Measurements from ENCODE around the gene GRM4. TPM values are rescaled to one million over a fixed set of nuclear protein-coding genes. Genes with fewer than 3 reads are reported as not detected.

Gene GRM4
- total RNA-seq, 1 experiment from 2014 or later, result 5.6 TPM

GRCh38 chr6:34115915-34116314 lies 30.0 kb downstream of the GRM4 start:
- Histone ChIP-seq H2BK20ac (ENCODE audit: low read depth, low read length, poor library complexity, severe bottlenecking) (no peak overlapping the region), H4K20me1 (ENCODE audit: control insufficient read depth, insufficient read depth, insufficient read length) (peaks cover 6% of the 10 kb centered on the region), H3K9me3 (ENCODE audit: control insufficient read depth, low read depth, low read length) (no peaks in the 10 kb centered on the region), H4K91ac (ENCODE audit: insufficient read length, low read depth, low read length) (no peak overlapping the region), H3K4ac (ENCODE audit: low read depth, low read length) (no peak overlapping the region), H2AFZ (ENCODE audit: low read length) (no peak overlapping the region), H2BK15ac (ENCODE audit: low read depth, low read length) (no peak overlapping the region), H2BK5ac (ENCODE audit: insufficient read length, low read length) (no peak overlapping the region), H3K4me2 (ENCODE audit: insufficient read depth, insufficient read length, low read length) (no peak overlapping the region), H3K14ac (ENCODE audit: insufficient read depth, low read length) (no peak overlapping the region), H3K9ac (ENCODE audit: extremely low read depth, insufficient read length, low read length) (no peak overlapping the region), H4K5ac (ENCODE audit: insufficient read length, low read depth, low read length) (no peak overlapping the region), H2BK12ac (ENCODE audit: insufficient read length, low read depth, low read length) (no peak overlapping the region), H3K23me2 (ENCODE audit: insufficient read length, low read depth, low read length, poor library complexity, severe bottlenecking) (no peaks in the 10 kb centered on the region), H3K4me1 (ENCODE audit: insufficient read depth, low read length) (no peaks in the 10 kb centered on the region), H3K79me2 (ENCODE audit: insufficient read depth, low read length) (no peaks in the 10 kb centered on the region), H3K18ac (ENCODE audit: insufficient read length, low read depth, low read length) (no peak overlapping the region), H3K79me1 (ENCODE audit: insufficient read depth, low read depth, low read length, poor library complexity, severe bottlenecking) (no peaks in the 10 kb centered on the region), H4K8ac (replicated peaks; ENCODE audit: insufficient read length, low read depth, low read length) (no peak overlapping the region), H3K23ac (ENCODE audit: insufficient read length, low read depth, low read length) (no peak overlapping the region), H2AK5ac (ENCODE audit: insufficient read length, low read length) (no peak overlapping the region), H2BK120ac (ENCODE audit: low read depth, low read length, poor library complexity, severe bottlenecking) (no peak overlapping the region), H3T11ph (ENCODE audit: low read length) (no peak overlapping the region), H3K27me3 (ENCODE audit: insufficient read depth, low read length) (no peaks in the 10 kb centered on the region), H3K27ac (ENCODE audit: insufficient read length, low read depth, low read length) (no peak overlapping the region), H3K56ac (ENCODE audit: insufficient read length, low read depth, low read length) (no peak overlapping the region)
- no peaks in the 10 kb centered on the region; a peak in 1 of 7 replicates for H3K36me3 Mint-ChIP-seq (ENCODE audit: insufficient read depth in 1 of 3, low read depth in 3 of 3)
- WGBS (ENCODE audit: extremely low coverage, insufficient read length, low lambda C conversion rate), result no CpG with 5 or more reads among the region's 11 CpGs
- peaks cover under 1 to 9% of the 10 kb centered on the region in 2 experiments for H3K4me1 Mint-ChIP-seq
- TF ChIP-seq CTCF (conservative IDR thresholded peaks at IDR 0.05), result no peak
- peaks cover 0 to 2% of the 10 kb centered on the region in 2 experiments; a peak in 3 of 5 replicates for H3K9me3 Mint-ChIP-seq
- H3K27me3 Mint-ChIP-seq (ENCODE audit: low read depth), result peaks cover 10% of the 10 kb centered on the region; the same call in 1 of the 2 replicates
- no peak overlapping the region for H3K27ac Mint-ChIP-seq
- no peak for DNase-seq
- no peak overlapping the region for H3K4me3 Mint-ChIP-seq

All from H9 (cell line).